Right lung (tissue), 5 donors: ENCODE results near the gene CMIP. TPM values are rescaled to one million over a fixed set of nuclear protein-coding genes. Genes with fewer than 3 reads are reported as not detected.
A peak's percentile ranks its signal among the peaks of the same experiment; 100 is the strongest.

Experiments used
- DNase-seq, 2 donors: peaks; one replicate each; pipeline ENCODE4 v3.0.0-alpha.2; 2013
- polyA plus RNA-seq, 5 donors: library from polyadenylated mRNA; unstranded; fragments of 120-200 nt; gene quantifications; one replicate each; pipeline versions ENCODE4 v1.2.1 to v1.2.3, GENCODE V29; 2013; ENCODE audit warnings: inconsistent platforms in 1 of 5, low replicate concordance in 1 of 5; ENCODE audit not compliant: insufficient read length in 5 of 5, insufficient read depth in 1 of 5

The CMIP gene
- polyA plus RNA-seq, 5 donors = 29.2 to 41.6 (median 35.1) TPM

DNA sequence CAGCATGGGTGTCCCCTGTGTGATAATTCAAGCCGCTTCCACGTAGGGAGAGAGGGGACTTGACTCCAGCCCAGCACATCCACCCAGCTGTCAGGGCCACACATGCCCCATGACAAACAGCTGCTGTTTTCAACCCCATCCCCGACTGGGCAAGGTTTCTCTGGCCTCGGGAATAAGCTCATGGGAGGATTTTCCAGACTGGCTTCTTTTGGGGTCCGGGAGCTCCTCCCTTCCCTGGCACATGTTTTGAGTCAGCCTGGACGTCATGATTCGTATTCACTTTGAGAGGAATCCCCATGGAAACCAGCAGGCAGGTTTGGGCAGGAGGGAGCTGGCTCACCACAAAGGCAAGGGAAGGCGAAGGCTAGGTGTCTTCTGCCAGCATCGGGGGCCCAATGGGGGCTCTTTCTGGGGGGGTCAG is 156.4 kb downstream of the CMIP start:
- no peak for DNase-seq

DNA sequence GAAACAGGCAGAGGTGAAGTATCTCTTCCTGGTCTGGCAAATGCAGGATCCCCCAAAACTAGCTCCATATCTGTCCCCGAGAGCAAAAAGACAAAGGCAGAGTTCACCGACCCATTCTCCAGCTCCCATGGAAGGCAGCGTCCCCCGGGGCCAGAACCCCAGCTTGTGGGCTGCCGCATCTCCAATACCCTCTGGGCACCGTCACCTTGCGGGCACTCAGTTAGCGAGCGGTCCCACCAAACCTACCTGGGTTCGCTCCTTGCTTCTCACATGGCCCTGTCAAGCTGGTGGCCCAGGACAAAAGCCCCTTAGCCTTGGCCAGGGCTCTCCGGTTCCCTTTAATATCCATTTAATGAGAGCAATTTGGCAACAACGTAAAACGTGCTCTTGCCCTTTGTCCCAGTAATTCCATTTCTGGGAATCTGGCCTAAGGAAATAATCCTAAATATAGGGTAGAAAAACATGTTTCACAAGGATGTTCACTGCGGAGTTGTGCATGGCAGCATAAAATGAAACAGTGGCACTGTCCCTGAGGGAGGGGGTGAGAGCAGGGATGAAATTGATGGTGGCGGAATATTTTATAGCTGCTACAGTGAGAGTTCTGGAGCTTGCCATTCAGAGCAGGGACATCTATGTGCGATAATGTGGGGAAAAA is 157.1 kb downstream of the CMIP start:
- DNase-seq = peak in 1 of 2 donors; percentile 60

DNA sequence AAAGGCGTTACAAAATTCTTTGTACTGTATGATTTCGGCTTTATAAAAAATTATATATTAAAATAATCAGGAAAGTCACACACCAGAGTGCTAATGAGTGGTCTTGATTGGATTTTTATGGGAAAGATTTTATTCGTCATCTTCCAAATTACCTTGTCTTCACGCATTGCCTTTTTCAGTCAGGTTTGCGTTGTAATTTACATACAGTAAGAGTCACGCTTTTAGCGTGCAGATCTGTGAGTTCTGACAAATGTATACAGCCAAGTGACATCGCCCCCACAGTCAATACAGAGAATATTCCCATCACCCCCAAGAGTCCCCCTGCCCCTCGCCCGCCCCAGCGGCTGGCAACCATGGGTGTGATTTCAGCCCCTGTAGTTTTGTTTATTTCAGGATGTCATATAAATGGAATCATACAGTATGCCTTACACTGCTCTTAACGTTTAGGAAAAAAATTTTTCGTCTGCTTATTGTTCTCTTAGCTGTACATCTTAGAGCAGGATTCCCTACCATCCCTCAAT is 157.7 kb downstream of the CMIP start:
- no peak for DNase-seq

- no peak for DNase-seq
Observed at GRCh38 chr16:81602792-81603191, 158.2 kb downstream of the CMIP start.

DNA sequence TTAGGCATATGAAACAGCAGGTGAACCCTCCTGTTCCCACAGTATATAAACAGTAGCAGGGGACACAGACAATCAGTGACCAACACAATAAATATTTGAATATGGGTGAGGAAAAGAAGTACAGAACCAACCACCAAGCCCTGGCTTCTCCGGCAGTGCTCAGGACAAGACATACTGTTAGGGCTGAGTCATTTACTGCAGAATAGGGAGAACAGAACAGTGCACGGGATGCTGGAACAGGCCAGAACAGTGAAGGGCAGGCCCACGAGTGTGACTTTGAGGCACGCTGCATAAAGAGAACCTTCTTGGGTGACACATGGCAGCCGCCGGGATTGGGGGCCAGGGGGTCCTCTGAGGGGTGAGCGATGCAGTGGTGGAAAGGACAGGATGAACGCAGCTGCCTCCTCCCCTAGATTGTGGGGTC is 160.4 kb downstream of the CMIP start:
- DNase-seq = no peak

DNA sequence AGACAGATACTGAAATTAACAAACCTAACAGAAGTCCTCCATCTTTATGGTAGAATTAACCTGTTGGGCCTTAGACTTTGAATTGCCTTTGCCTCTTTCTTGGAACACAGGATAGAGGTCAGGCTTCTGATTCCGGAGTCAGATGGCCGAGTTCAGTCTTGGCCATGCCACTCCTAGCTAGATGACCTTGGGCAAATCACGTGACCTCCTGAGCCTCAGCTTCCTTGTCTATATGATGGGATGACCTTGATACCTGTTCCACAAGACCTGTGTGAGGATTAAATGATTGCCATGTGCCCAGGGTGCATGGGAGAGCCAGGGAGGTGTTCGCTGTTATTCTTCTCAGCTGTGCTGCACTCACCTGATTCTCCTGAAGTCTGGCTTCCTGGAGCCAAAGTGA is 161.4 kb downstream of the CMIP start:
- DNase-seq = no peak

- no peak for DNase-seq
Observed at GRCh38 chr16:81607006-81607405, 162.4 kb downstream of the CMIP start.

DNA sequence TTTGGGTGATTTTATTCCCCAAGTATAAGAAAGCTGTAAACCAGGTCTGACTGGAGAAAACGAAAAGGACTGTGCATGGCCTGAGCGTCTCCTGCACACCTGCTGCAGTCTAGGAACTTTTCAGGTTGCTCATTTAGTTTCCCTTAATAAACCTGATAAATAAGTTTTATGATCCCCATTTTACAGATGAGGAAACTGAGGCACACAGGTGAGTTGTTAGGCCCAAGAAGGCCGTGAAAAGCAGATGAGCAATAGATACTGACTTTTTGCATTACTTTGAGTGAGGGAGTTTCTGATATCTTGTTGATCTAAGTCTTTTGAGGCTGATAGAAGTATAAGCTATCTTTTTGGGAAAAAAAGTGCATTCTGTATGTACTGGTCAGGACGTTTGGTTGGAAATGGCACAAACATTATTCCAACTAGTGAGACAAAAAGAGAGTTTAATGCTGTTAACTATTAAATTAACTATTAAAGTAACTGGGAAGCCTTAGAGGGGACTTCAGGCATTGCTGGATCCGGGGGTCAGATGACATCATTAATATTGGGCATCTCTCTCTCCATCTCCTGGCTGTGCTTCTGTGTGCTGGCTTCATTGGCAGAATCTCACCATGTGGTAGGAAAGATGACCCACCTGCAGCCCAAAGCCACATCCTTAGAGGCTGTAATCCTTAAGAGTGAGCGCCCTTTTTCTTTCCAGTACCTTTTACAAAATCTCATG is 163.4 kb downstream of the CMIP start:
- DNase-seq = no peak

- DNase-seq = no peak
Observed at GRCh38 chr16:81608523-81609209, 164.1 kb downstream of the CMIP start.

- DNase-seq = no peak
Observed at GRCh38 chr16:81609323-81609892, 164.8 kb downstream of the CMIP start.

DNA sequence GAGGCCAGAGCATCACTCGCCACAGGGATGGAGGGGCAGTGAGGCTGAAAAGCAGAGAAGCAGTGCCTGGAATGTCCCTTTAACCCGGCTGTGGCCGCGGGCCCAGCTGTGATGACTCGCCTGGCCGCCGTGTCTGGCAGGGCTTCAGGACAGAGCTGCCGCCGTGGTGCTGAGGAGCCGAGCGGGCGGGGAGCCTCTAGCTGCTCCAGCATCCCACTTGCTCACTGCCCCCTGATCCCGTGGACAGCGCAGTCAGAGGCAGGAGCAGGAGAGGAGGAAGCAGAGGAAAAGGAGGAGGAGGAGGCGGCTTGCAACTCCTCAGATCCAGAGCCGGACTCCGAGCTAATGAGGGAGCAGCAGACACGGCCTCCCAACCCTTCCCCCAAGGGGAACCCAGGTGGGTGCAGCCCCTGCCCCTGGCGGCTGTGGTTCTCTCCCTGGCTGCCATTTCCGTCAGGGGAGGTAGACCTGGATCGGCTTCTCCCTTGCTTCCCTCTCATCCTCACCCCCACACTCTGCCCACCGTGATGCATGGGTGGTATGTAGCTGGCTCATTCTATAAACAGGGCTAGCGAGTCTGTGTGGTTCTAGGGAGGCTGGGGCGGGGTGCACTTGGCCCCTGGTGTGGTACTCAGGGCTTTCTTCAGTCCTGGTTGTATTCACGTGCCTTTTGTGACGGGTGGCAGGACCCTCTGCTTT is 165.7 kb downstream of the CMIP start:
- DNase-seq = peak; percentile 76 to 81

- no peak for DNase-seq
Observed at GRCh38 chr16:81610936-81611335, 166.3 kb downstream of the CMIP start.

DNA sequence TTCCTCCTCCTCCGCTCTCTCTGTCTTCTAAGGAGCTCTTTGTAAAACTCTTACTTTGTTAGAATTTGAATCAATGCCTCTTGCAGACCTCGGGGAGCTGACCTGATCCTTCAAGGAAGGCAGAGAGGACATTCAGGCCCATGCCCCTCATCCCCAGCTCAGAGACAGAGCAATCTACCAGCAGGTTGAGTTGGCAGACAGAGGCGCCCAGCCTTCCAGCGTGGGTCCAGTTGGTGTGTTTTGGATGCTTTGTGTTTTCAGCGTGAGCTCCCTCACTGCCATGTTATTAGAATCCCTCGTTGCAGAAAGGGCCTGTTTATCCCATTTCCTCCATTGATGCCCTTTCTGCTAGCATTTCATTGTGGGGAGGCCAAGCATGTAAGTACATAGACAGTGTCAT is 167.1 kb downstream of the CMIP start:
- no peak for DNase-seq

- peak; percentile 74 to 76 for DNase-seq
Observed at GRCh38 chr16:81612351-81613163, 167.9 kb downstream of the CMIP start.

- no peak for DNase-seq
Observed at GRCh38 chr16:81614171-81614570, 169.6 kb downstream of the CMIP start.

GRCh38 chr16:81614654-81615359 is 170.2 kb downstream of the CMIP start:
- DNase-seq = no peak

DNA sequence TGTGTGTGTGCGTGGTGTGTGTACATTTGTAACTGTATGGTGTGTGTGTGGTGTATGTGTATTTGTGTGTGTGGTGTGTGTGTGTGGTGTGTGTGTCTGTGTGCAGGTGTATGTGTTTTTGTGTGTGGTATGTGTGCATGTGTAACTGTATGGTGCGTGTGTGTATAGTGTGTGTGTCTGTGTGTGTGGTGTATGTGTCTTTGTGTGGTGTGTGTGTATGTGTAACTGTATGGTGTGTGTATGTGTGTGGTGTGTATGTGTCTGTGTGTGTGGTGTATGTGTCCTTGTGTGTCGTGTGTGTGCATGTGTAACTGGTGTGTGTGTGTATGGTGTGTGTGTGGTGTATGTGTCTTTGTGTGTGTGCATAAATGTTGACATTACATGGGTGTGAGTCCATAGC is 170.8 kb downstream of the CMIP start:
- DNase-seq = no peak

DNA sequence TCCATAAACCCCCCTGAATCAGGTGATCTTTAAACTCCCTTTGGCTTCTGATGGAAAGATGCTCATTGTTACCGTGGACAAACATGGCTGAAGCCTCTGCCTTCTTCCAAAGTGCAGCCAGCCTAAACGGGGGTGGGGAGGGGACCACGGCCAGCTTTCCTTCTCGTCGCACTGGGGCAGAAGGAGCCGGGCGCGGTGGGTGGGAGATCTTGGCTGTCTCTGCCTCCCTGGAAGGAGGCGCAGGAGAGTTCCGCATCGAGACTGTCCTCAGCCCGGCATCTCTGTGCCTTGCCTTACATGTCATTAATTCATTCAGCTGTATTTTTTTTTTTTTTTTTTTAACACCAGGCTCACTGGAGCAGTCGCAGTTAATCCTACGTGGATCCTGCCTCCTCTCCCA is 171.2 kb downstream of the CMIP start:
- DNase-seq = no peak

GRCh38 chr16:81616321-81617020 is 171.9 kb downstream of the CMIP start:
- DNase-seq = no peak

- DNase-seq = no peak
Observed at GRCh38 chr16:81617021-81617346, 172.4 kb downstream of the CMIP start.
